ENCODE results near the gene CLEC18A.
"Not testable (repeated sequence)": the region's sequence is repeated elsewhere in the genome, so short reads cannot be mapped to it uniquely, and the experiment has no call there.

DNA sequence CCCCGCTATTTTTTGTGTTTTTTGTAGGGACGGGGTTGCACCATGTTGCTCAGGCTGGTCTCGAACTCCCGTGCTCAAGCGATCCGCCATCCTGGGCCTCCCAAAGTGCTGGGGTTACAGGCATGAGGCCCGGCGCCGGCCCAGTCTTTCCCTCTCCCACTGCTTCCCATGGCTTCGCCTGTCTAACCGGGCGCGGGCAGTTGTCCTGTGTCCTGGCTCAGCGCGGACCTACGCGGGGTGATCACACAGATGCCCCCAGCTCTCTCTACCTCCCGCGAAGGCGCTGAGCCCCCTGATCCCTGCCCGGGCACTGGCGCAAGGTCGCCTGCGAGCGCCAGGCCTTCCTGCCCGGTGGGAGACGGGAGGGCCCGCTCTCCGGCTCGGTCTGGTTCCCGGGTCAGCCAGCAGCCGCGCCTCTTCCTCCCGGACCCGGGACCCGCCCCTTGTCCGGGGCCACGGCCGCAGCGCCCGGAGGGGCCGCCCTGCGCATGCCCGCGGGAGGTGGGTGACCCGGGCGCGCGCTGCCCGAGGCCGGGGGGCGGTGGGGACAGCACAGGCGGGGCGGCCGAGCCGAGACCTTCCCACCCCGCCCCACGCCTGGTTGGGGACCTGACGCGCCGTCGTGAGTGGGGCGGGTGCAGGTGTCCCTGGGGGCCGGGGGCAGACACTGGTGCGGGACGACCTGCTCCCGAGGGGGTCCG lies 14.0 kb downstream of the CLEC18A start:
- TF ChIP-seq, protein P1, sequence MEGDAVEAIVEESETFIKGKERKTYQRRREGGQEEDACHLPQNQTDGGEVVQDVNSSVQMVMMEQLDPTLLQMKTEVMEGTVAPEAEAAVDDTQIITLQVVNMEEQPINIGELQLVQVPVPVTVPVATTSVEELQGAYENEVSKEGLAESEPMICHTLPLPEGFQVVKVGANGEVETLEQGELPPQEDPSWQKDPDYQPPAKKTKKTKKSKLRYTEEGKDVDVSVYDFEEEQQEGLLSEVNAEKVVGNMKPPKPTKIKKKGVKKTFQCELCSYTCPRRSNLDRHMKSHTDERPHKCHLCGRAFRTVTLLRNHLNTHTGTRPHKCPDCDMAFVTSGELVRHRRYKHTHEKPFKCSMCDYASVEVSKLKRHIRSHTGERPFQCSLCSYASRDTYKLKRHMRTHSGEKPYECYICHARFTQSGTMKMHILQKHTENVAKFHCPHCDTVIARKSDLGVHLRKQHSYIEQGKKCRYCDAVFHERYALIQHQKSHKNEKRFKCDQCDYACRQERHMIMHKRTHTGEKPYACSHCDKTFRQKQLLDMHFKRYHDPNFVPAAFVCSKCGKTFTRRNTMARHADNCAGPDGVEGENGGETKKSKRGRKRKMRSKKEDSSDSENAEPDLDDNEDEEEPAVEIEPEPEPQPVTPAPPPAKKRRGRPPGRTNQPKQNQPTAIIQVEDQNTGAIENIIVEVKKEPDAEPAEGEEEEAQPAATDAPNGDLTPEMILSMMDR (conservative IDR thresholded peaks at IDR 0.05 in 1 of 2, IDR thresholded peaks at IDR 0.05 in 1 of 2; ENCODE audit: low read depth in 1 of 2, low read length in 2 of 2): not testable (repeated sequence)
- not testable (repeated sequence) for TF ChIP-seq EZH2 (IDR thresholded peaks at IDR 0.05; ENCODE audit: low read length, missing control alignments)
